Ramos (cell line): ENCODE data around the gene ECT2L.

Experiments
- in situ Hi-C: fragments of 300-500 bp; cut with MboI; formaldehyde crosslinking; loops from one replicate; pipeline ENCODE4 v1.14.3; 2022; ENCODE audit warnings: low sequenced_read_pairs; ENCODE audit not compliant: unreplicated experiment

ECT2L gene, protein sequence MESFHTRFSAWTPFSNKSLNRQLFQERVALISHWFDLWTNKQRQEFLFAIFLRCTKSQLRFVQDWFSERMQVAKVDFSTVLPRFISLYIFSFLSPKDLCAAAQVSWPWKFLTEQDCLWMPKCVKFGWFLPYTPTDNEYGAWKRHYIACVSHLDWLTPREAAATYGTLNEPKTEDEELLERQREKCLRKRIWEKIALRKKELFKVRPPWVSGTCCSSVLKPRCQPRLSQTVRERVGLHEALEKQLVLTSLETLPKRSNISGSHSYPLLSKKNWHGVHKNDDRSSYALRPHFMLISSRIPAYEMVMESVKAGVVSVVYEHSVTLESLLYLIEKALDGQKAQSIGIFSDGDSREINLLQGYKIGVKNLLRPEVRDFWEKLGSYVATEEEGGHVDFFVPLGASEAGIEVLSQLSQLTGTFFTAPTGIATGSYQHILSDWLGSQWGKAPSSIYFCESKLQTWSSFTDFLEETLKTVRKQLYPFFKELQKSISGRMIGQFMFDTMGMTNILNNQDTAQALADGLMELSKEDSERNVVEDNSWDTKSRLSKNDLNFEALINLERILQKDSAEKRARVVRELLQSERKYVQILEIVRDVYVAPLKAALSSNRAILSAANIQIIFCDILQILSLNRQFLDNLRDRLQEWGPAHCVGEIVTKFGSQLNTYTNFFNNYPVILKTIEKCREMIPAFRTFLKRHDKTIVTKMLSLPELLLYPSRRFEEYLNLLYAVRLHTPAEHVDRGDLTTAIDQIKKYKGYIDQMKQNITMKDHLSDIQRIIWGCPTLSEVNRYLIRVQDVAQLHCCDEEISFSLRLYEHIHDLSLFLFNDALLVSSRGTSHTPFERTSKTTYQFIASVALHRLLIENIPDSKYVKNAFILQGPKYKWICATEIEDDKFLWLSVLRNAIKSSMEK

DNA sequence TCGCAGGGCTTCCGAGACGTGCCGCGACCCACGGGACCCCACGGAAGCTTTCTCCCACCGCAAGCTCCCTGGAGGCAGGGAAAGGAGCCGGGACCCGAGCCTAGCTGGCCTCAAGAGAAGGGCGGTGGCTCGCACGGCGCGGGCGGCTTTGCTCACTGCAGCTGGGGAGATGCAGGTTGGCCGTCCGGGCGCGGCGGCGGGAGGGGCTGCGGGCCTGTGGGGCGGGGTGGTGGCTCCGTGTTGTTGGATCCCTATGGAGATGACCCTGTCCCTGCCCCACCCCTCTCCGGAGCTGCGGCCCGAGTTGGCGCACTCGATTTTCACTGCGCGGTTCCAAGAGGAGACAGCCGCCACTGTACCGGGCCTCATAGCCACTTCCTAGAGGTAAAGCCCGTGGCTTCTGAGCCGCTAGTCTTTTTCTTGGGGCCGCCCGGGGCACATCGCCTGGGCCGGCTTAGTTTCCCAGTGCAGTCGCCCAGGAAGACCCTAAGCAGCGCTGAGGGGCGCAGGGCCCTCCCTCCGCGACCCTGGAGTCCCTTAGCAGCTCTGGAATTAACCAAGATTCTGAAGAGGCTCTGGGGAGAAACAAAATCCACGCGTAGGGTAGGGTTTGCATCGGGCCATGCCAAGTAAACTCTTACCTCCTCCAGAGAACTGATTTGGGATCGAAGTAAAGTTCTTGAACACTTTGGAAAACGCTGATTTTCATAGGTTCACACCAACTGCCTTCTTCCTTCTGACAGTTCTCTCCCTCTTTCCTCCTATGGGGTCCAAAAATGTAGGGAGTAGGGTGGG is at the start of gene ECT2L:
Gene ECT2L, plus strand, starts transcription at position 279 of the 795 bp plus-strand sequence. CDS start 17,188 bp downstream, outside the sequence.
- in situ Hi-C loops: no loop called here

DNA sequence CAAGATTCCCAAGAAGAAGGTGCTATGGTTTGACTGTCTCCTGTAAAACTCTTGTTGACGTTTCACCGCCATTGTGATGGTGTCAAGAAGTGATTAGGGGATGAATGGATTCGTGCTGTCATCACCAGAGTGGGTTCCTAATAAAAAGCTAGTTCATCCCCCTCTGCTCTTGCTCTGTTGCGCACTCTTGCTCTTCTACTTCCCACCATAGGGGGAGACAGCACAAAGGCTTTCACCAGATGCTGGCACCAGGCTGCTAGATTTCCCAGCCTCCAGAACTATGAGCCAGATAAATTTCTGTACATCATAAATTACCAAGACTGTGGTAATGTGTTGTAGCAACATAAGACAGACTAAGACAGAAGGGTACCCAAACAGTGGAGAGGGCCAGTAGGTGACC is 43.9 kb upstream of the ECT2L start:
- in situ Hi-C loops: no loop called here

DNA sequence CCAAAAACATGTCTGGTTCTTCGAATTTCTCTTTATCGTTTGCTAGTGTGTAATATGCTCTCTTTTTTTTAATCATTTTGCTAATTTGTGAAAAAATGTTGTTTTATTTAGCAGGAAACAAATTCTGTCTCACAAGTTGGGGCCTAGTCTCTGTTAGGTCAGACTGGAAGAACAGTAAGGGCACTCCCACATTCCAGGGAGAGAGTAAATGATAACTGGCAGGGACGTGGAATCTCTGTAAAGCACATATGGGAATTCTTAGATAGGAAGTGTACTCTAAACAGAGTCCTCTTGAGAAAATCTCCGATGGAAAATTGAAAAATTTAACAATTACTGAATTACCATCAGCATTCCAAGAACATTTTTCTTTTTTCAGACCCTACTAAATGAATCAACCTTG is 38.8 kb upstream of the ECT2L start:
- in situ Hi-C loops: no loop called here

DNA sequence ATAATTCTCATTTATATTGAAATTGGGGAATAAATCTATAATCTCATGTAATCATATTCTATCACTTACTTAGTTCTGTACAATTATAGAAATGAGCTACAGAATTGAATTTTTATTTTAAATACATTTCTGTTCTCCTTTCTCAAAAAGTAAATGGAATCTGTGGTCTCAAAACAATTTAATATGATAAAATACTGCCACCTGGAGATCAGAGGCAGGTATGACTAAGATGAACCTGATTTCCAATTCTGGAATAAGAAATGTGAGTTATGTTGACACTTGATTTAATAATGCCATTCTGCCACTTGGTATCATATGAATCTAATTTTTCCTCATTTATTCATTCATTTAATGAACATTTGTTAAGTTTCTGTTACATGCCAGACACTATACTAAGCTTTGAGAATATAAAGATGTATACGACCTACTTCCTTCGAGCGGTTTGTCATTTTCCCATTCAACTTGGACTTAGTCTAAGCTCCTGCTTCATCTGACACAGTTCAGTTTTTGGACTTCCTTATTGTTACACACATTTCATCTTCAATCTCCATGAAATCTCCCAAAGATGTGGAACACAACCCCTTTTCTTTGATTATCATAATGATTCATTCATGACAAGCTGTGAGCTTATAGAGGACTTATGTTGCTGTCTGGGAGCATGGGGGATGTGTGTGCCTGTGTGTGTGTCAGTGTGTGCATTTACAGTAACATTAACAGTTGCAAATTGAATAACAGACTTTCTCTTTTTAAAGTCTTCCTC is 29.8 kb upstream of the ECT2L start:
- in situ Hi-C loops: loop anchor here (10.0 kb wide), 1 partner anchor 651 kb away; no protein-coding TSS in a partner anchor

DNA sequence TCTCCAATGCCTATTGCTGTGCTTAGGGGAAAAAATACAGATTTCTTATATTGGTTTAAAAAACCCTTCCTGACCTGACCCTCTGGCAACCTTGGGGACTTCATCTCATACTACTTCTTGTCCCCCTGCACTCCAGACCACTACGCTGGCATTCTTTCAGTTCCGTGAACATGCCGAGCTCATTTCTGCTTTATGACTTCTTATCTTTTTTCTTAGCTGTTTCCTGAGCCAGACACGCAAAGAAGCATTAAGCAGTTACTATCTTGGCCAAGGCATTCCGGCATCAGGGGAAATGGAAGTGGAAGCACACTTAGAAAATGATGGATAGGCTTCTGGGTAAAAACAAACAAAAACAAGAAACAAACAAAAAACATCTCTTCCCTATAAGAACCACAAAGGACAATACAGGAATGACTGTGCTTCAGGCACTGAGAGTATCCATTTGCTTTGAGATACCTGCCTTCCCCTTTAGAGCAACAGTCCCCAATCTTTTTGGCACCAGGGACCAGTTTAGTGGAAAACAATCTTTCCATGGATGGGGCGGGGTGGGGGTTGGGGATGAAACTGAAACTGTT is 26.7 kb upstream of the ECT2L start:
- in situ Hi-C loops: loop anchor here (10.0 kb wide), 1 partner anchor 654 kb away; no protein-coding TSS in a partner anchor

DNA sequence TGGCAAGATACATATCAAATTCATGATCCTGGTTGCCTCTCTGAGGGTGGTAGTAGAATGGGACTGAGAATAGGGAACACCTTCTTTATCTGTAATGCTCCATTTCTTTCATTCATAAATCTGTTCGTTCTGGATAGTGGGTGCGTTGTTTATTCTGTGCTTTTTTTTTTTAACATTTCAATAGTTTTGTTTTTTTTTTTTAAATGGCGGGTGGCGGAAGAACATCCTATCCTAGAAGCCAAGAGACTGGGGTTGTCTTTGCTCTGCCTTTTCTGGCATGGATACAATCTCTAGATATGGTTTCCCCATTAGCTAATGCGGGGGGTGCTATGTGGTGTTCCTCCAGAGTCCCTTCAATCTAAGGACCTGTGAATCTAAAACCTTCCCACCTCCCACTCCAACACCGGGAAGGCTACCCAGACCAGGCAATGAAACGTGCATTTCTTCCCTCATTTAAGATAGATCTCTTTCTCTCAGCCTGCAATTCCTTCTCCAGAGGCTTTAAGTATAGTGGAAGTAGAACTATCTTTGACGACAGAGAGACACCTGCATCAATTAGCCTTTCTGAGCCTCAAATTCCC is 23.2 kb upstream of the ECT2L start:
- in situ Hi-C loops: no loop called here

DNA sequence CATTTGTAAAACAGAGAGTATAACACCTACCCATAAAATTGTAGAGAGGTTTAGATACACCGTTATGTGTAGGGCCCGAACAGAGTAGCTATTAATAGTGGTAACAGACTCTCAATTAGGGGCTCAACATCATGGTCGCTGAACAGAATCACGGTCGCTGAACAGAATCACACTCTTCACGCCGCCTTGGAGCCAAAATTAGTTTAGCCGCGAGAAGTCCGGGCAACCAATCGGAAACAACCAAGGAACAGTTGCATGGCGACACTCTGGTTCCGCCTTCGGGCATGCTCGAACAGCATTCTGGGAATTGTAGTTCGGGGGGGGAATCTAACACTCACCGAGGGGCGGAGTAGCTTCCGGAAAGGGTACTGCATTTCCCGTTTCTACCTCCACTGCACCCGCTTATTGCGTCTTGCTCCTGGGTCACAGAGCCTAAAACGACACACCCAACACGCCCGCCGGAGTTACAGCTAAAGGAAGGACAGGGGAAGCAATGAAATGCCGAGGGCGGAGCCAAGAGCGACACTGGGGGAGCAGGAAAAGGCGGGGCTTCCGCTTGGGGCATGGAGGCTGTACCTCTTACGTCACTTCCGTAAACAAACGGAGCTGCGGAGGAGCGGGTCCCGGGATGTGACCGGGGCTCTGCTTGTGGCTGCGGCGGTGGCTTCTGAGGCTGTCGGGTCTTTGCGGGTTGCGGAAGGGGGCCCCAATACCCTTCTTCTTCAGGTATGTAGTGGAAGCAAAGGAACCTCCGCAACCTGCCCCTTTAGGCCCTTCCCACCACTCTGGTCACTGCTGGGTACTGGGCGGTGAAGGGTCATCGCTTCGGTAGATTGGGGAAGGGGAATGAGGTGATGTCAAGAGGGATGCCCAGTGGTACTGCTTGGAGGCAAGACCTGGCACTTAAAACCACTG is 22.5 kb upstream of the ECT2L start, which contains the start of gene CCDC28A:
Gene CCDC28A, plus strand, starts transcription at position 593 of the 915 bp plus-strand sequence. CDS start 2,352 bp downstream, outside the sequence.
- in situ Hi-C loops: no loop called here

DNA sequence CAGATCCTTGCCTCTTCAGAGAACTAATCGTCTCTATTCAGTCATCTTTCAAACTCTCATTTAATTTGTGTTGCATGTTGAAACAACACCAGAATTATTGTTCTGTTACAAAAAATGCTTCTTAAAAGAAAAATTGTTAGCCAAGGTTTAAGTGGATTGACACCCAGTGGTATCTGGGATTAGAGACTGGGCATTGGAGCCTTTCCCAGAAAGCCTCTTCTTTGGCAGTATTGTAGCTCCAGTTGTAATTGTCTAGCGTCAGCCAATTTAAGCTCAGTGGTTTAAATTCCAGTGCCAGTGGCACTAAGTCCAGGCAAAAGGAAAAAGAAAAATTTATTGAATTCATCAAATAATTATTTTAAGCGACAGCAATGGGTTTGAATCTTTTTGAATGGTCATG is 21.5 kb upstream of the ECT2L start:
- in situ Hi-C loops: no loop called here

DNA sequence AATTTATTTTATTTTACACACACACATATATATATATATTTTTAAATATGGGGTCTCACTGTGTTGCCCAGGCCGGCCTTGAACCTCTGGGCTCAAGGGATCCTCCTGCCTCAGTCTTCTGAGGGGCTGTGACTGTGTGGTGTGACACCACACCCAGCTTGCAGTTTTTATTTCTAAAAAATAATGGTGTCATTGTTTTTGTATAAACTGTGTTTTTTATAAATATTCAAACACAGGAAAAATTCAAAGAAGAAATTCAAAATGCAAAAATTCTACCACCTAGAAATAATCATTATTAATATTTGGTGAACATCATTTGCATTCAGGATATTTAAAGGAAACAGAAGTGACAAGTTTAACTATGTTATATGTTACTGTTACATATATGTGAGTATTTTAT is 19.2 kb upstream of the ECT2L start:
- in situ Hi-C loops: no loop called here

DNA sequence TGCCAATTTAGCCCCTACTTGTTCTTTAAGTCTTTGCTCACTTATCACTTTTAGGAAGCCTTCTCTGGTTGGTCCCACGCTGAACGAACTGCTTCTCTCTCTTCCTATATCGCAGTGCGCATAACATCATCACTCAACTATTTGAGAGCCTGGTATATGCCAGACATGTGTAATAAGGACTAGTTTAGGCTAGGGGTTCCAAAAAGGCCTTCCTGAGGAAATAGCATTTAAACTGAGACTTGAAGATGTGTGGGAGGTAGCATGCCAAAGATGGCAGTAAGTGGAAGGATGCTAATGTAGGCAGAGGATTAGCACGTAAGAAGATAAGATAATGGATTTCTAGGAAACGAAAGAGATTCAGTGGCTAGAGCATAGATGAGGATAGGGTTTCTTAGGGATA is 17.6 kb upstream of the ECT2L start:
- in situ Hi-C loops: no loop called here

DNA sequence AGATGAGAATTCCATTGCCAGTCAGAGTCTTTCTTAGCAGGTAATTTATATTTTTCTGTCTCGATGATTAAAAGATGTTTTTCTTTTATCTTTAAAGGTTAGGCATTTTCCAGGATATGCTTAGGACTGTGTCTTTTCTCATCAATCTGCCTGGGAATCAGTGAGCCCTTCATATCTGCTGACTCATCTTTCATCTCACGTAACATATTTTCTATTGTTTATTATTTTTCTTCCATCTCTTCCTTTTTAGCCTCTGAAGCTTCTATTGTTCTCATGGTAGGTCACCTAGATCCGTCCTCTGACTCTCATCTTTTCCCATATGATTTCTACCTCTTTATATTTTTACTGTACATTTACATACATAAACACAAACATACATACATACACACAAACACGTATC is 13.6 kb upstream of the ECT2L start:
- in situ Hi-C loops: no loop called here

DNA sequence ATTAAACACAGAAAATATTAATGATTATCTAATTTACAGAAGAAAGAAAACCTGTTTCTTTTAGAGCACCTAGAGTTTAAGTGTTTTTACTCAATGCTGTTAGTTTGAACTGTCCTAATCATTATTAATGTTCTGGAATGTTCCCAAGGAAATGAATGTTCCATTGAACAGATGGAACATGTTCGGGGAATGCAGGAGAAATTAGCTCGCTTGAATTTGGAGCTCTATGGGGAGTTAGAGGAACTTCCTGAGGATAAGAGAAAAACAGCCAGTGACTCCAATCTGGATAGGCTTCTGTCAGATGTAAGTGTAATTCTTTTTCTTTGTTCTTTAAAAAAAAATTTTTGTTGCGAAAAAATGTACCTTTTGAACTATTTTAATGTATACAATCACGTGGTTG is 10.8 kb upstream of the ECT2L start:
- in situ Hi-C loops: no loop called here

DNA sequence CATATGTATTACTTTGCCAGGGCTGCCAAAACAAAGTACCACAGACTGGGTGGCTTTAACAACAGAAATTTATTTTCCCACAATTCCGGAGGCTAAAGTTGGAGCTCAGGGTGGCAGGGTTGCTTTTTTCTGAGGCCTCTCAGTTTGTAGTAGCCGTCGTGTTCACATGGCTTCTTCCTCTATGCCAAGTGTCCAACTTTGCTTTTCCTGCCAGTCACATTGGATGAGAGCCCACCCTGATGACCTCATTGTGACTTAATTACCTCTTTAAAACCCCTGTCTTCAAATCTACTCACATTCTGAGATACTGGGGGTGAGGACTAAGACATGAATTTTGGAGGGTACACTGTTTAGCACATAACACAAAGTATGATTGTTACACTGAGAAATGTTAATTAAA is 9.9 kb upstream of the ECT2L start:
- in situ Hi-C loops: no loop called here

DNA sequence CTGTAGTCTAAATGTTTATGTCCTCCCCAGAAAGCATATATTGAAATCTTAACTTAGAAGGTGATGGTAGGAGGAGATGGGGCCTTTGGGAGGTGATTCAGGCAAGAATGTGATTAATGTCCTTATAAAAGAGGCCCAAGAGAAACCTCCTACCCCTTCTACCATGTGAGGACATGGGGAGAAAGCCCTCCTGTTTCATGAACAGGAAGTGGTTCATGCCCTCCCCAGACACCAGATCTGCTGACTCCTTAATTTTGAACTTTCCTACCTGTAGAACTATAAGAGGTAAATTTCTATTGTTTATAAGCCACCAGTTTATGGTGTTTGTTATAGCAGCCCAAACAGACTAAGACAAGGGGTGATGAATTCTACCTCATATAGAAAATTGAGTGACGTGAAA is 8.7 kb upstream of the ECT2L start:
- in situ Hi-C loops: no loop called here

DNA sequence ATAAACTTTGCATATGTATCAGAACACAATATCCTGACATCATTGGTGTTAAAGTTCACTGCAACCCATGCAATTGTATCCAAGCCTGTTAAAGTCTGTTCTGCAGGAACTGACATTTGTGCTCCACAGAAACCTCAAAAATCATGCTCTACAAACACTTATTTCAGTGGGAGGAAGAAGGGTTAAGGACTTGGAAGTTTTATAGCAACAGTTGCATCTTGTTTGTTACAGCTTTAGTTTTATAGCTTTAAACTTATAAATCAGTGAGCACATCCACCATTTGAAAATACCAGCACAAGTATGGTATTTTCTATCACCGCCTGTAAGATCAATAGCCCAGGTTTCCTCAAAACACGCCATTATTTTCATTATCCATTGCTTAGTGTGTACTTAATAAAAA is 884 bp downstream of the ECT2L start:
- in situ Hi-C loops: no loop called here

DNA sequence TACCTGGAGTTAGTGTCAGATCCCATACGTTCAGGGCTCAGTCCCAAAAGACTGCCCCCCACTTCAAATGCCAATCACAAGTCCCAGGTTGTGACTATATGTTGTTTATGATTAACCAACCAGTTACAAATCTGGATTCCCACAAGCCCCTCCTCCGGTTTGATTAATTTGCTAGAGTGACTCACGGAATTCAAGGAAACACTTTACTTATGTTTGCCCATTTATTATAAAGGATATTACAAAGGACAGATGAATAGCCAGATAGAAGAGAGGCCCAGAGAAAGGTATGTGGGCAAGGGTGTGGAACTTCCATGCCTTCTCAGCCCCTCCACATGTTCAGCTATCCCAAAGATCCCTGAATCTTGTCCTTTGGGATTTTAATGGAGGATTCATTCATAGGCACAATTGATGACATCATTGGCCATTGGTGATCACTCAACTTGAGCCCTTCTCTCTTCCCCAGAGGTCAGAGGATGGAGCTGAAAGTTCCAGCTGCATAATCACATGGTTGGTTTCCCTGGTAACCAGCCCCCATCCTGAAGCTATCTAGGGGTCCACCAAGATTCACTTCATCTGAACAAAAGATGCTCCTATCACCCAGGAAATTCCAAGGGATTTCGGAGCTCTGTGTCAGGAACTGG is 2.0 kb downstream of the ECT2L start:
- in situ Hi-C loops: no loop called here

DNA sequence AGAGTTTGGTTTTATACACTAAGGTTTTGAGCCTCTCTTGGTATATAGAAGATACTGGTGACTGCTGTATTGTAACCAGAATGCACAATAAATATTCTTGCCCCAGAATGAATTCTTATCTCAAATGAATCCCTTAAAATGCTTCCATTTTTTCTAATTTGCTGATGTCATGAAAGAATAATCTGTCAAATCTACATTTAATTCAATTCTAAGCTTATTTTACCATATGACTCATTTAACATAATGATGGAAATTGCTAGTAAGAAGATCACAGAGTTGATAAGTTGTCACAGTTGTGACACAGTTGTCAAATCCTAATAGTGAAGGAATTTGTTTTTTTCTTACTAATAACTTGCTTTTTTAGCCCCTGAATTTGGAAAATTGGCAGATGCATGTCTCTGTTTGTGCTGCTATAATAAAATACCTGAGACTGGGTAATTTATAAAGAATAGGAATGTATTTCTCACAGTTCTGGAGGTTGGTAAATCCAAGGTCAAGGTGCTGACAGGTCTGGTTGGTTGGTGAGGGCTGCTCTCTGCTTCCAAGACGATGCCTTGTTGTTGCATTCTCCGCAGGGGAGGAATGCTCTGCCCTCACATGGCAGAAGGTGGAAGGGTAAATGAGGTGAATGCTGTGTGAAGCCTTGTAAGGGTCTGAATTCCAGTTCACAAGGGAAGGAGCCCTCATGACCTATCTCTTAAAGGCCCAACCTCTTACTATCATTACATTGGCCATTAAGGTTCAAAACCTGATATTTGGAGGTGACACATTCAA is 4.7 kb downstream of the ECT2L start:
- in situ Hi-C loops: loop anchor here (25.0 kb wide), 1 partner anchor 412 kb away; no protein-coding TSS in a partner anchor
